ENCODE data around the gene TRPV6. TPM values are rescaled to one million over a fixed set of nuclear protein-coding genes. Genes with fewer than 3 reads are reported as not detected.

The TRPV6 gene
- total RNA-seq, 1 donor from 2014 or later: 0.38 TPM

DNA sequence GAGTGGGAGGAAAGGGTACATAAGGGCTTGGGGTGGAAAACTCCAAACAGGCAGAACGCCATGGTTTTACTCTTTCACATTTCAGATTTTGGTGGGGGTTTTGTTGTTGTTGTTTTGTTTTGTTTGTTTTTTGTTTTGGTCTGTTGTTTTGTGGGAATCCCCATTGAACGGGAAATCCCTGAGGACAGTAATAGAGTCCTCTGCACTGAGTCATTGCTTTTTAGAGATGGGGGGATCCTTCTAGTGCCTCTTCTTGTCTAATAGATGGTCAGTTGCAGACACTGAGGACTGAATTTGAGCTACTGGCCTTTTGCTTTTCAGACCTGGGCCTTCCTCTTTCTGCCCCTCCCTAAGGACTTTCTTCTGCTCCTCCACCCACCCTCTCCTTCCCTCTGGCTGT lies 28.0 kb upstream of the TRPV6 start:
- no peaks in the 10 kb centered on the region for H3K4me1 ChIP-seq
- peaks cover 6% of the 10 kb centered on the region for H3K27me3 ChIP-seq
- intact Hi-C loops (cut with DNase I): no loop called here
- no peak overlapping the region for H3K27ac ChIP-seq
- no peaks in the 10 kb centered on the region for H3K9me3 ChIP-seq
- H3K36me3 ChIP-seq: no peaks in the 10 kb centered on the region
- no peak for DNase-seq
- H3K4me3 ChIP-seq: no peak overlapping the region
- ATAC-seq: no peak
- TF ChIP-seq, protein P1, sequence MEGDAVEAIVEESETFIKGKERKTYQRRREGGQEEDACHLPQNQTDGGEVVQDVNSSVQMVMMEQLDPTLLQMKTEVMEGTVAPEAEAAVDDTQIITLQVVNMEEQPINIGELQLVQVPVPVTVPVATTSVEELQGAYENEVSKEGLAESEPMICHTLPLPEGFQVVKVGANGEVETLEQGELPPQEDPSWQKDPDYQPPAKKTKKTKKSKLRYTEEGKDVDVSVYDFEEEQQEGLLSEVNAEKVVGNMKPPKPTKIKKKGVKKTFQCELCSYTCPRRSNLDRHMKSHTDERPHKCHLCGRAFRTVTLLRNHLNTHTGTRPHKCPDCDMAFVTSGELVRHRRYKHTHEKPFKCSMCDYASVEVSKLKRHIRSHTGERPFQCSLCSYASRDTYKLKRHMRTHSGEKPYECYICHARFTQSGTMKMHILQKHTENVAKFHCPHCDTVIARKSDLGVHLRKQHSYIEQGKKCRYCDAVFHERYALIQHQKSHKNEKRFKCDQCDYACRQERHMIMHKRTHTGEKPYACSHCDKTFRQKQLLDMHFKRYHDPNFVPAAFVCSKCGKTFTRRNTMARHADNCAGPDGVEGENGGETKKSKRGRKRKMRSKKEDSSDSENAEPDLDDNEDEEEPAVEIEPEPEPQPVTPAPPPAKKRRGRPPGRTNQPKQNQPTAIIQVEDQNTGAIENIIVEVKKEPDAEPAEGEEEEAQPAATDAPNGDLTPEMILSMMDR (IDR thresholded peaks at IDR 0.05): no peak

DNA sequence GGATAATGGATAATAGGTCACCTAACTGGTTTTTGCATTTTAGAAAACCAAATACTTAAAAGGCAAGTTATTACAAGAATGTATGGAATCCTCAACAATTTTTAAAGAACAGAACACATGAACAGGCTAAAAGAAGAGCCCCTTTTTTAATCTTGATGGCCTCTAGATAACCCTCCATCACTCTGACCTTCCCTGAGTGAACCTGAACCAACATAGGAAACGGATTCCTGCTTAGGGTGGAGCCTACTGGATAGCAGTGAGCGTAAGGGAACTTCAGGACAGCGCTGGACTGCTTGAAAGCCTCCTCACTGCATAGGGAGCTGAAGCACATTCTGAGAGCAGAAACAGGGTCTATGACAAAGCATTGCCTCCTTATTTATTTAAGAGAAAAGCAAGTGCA lies 27.5 kb upstream of the TRPV6 start:
- no peaks in the 10 kb centered on the region for H3K9me3 ChIP-seq
- H3K4me3 ChIP-seq: no peak overlapping the region
- TF ChIP-seq, protein P1 (IDR thresholded peaks at IDR 0.05): no peak
- intact Hi-C loops (cut with DNase I): no loop called here
- no peak overlapping the region for H3K27ac ChIP-seq
- DNase-seq: no peak
- ATAC-seq: no peak
- no peaks in the 10 kb centered on the region for H3K36me3 ChIP-seq
- H3K27me3 ChIP-seq: peaks cover 6% of the 10 kb centered on the region
- no peaks in the 10 kb centered on the region for H3K4me1 ChIP-seq

DNA sequence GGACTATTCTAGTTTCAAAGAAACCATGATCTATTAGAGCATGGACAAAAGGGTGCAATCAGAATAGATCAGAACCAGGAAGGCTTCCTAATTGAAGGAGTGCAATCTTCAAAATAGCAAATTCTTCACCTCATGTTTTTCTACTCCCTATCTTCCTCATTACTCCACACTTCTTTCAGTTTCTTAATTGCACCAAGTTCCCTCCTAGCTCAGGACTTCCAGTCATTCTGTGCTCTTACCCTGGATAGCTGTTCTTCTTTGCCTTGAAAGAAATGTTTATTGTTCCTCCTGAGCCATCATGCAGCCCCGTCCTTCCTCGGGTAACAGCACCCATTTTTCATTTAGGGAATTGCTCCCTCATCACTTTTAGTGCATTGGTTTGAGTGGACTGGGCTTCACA lies 24.9 kb upstream of the TRPV6 start:
- Histone ChIP-seq H3K27ac (no peak overlapping the region), H3K27me3 (no peaks in the 10 kb centered on the region), H3K36me3 (no peaks in the 10 kb centered on the region), H3K9me3 (no peaks in the 10 kb centered on the region), H3K4me1 (no peaks in the 10 kb centered on the region), H3K4me3 (no peak overlapping the region)
- TF ChIP-seq, protein P1 (IDR thresholded peaks at IDR 0.05): no peak
- peak; percentile 15 for ATAC-seq
- intact Hi-C loops (cut with DNase I): no loop called here
- no peak for DNase-seq

DNA sequence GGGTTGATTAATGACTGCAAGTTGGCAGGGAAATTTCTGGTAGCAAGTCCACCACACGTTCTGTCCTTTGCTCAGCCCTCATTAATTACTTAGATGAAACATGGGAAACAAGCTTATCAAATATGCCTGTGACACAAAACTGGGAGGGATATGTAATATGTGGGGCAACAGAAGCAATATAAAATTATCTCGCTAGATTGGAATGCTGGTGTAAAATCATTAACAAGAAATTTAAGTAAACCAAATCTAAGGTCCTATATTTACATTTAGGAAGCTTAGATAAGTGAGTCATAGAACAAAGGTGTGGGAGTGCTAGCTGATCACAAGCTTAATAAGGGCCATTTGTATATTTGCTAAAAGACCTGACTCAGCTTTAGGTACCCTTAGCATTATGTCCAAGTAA lies 24.5 kb upstream of the TRPV6 start:
- no peaks in the 10 kb centered on the region for H3K27me3 ChIP-seq
- H3K27ac ChIP-seq: no peak overlapping the region
- DNase-seq (no peak), ATAC-seq (no peak)
- intact Hi-C loops (cut with DNase I): no loop called here
- TF ChIP-seq, protein P1 (IDR thresholded peaks at IDR 0.05): no peak
- no peaks in the 10 kb centered on the region for H3K9me3 ChIP-seq
- no peaks in the 10 kb centered on the region for H3K4me1 ChIP-seq
- H3K4me3 ChIP-seq: no peak overlapping the region
- H3K36me3 ChIP-seq: no peaks in the 10 kb centered on the region

DNA sequence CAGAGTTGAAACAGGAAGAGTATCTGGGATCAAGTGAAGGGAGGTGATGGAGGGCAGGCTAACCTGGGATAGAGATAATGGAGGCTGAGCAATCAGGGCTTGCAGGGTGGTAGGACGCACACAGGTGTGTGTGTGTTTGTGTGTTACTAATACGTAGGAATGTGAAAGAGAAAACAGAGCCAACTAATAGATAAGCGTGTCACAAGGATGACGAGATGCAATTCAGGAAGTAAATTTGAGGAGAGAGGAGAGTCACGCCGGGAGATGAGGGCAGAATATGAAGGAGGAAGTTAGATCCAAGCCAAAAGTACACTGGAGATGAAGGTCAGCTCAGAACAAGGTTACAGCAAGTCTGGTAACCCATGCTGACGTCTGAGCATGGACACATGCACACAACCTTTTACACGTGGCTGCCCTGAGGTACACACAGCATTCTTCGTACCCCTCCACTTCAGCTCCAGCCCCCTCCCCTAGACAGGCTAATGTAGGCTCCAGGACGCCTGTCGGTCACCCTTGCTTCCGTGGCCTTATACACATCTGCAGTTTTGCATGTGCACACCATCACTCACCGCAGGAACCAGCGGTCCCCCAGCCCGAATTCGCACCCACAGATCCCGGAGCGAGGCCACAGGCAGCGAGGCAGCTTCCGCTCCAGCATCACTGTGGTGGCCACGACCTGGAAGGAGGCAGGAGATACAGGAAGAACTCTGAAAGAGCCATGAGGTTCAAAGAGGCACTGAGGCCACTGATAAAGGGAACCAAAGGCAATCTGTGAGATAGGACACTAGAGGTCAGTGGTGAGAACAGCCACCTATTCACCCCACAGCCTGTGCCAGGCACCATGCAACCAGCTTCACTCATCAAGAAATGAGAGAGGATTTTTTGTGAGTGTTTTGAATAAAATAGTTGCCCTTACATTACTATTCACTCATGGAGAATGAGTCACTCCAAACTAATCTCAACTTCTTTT lies 23.7 kb upstream of the TRPV6 start:
- Histone ChIP-seq H3K27ac (no peak overlapping the region), H3K9me3 (no peaks in the 10 kb centered on the region), H3K36me3 (no peaks in the 10 kb centered on the region), H3K27me3 (no peaks in the 10 kb centered on the region), H3K4me3 (no peak overlapping the region), H3K4me1 (no peaks in the 10 kb centered on the region)
- ATAC-seq (peak; percentile 83), DNase-seq (no peak)
- intact Hi-C loops (cut with DNase I): no loop called here
- TF ChIP-seq, protein P1 (IDR thresholded peaks at IDR 0.05): peak; percentile 46

Data from upper lobe of right lung (tissue), 1 donor.